PC-9 (cell line): ENCODE data around the gene UNC13C.

Experiments used
- CTCF ChIP-seq: fragments of 200-600 bp; sonication (generic); conservative IDR thresholded peaks from 2 replicates; pipeline ENCODE4 v1.6.1; 2017; ENCODE audit warnings: mixed run types, antibody characterized with exemption, mild to moderate bottlenecking, moderate library complexity
- EZH2 ChIP-seq: fragments of 200-600 bp; sonication (generic); IDR thresholded peaks from 2 replicates; pipeline ENCODE4 v1.8.0; 2017; ENCODE audit warnings: antibody characterized with exemption, low read depth

- TF ChIP-seq CTCF (no peak), EZH2 (no peak)
Measured at GRCh38 chr15:54159012-54159411, 180.8 kb downstream of the UNC13C start.
